Activated CD8-positive, alpha-beta memory T cell treated with anti-CD3 and anti-CD28 coated beads for 36 hours (primary cell): ENCODE data around the gene ARHGAP28. TPM values are rescaled to one million over a fixed set of nuclear protein-coding genes. Genes with fewer than 3 reads are reported as not detected.

Source experiments
- CTCF ChIA-PET: fragments of 350-600 bp; sonication (Branson Sonifier 250); formaldehyde crosslinking; loops from one replicate; lab custom pipeline; 2021; ENCODE audit warnings: antibody characterized with exemption; lab: Charles Lee
- POLR2A ChIA-PET: fragments of 350-600 bp; sonication (Branson Sonifier 250); formaldehyde crosslinking; loops from one replicate; lab custom pipeline; 2021; ENCODE audit warnings: antibody characterized with exemption; lab: Charles Lee
- total RNA-seq, 2 experiments: library from RNA; stranded (reverse); gene quantifications; one replicate each; pipeline ENCODE4 v1.2.3, GENCODE V29; 2021

ARHGAP28 gene
- total RNA-seq, 2 experiments from 2014 or later: not detected

DNA sequence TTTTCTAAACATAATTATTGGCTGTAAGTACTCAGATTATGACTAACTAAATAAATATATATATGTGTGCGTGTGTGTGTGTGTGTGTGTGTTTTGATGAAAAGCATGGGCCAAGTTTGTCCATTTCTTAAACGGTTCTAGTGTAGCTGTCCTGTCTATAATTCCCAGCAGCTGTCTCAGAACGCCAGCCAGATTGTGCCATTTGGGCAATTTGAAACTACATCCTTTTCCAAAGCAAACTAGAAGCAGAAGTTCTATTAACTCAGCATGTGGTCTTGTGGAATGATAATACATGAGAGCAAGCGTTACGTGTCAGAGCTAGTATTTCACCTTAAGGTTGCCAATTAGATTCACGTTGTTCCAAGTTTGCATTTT, 1.7 kb downstream of the ARHGAP28 start:
- ChIA-PET CTCF (no interaction called here), POLR2A (no interaction called here)

DNA sequence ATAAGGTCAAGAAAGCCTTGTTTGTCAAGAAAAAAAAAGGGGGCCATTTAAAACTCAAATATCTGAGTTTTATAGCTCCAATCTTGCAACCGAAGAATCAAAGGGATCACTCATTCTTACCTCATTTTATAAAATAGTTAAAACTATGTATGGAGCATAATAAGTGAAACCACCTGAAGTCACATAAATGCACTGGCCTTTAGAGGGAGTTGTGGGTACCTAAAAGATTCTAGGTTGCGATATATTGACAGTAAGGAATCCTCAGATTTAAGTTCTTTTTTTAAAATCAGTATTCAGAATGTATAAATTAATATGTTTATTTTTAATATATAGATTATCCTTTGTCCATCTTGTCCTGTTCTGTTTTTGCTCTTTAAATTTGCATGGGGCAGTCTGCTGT, 3.4 kb downstream of the ARHGAP28 start:
- ChIA-PET CTCF (no interaction called here), POLR2A (no interaction called here)

DNA sequence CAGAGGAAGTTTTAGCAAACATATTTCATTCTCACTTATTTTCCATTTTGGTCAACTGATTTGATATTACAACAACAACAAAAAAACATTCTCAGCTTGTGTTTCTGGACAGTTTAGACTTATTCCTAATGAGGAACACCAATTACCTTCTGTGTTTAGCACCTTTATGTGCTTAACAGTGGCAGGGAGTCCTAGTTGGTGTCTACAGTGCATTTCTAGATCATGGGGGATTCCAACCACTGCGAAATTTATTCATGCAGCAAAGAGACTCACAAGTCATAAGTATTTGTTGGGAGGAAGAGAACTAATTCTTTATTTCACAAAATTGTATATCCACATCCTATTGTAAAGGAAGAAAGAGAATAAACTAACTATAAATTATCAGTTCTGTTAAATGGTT, 4.2 kb downstream of the ARHGAP28 start:
- ChIA-PET CTCF (no interaction called here), POLR2A (no interaction called here)

DNA sequence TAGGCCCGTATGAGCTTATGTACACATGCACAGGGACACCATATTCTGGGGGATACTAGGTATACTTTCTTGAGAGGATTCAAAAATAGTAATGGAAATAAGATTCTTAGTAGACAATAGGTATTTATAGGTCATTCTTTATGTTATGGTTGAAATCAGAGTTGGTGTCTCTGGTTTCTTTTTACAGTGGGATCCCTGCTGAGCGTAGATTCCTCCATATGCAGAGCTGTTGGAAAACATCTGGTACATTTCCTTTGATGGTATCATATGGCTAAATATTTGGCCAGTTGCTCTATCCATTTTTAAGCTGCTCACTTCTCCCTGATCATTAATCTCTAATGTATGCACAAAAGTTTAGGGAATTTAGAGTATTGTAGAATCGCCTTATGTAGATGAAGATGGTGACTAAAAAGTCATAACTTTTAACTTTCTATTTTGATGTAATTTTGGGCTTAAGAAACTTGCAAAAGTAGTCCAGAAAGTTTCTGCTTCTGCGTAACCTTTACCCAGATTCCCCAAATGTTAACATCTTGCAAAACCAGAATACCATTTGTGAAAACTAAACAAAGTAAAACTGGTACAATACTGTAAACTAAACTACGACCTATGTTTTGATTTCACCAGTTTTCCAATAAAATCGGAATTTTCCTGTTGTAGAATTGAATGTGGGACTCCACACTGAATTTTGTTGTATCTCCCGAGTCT, 5.4 kb downstream of the ARHGAP28 start:
- CTCF ChIA-PET: no interaction called here
- POLR2A ChIA-PET: no interaction called here

DNA sequence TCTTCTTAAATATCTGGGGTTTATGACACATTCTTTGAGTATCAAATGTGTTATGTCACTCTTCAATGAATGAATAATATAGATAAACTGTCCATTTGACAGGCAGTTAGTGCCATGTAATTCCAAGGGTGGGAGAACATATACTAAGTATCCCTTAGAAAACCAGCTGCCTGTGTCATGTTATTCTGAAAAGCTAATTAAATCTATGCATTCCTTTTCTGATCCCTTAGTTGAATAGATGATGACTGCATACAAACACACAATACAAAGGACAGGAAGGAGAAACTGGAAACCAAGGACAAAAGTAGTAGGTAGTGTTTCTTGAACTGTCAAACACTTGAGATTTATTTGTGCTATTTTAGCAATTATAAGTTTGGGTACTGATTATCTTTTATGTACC, 8.3 kb downstream of the ARHGAP28 start:
- ChIA-PET POLR2A (no interaction called here), CTCF (no interaction called here)

DNA sequence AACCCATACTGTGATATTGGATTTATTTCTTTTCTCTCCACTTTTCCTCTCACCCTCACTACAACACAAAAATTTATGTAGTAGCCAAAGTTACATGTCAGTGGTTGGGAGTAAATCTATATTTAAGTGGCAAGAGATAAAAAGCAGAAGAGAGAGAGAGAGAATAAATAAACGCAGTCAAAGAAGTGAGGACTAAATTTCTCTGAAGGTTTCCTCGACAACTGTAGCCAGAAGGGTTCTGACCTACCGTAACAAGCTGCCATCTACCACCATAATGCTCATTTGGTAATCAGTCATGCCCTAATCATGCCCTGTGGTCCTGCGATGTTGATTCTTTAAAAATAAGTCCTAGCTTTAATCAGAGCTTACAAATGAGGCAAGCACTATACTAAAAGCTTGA, 9.1 kb downstream of the ARHGAP28 start:
- ChIA-PET POLR2A (no interaction called here), CTCF (no interaction called here)

DNA sequence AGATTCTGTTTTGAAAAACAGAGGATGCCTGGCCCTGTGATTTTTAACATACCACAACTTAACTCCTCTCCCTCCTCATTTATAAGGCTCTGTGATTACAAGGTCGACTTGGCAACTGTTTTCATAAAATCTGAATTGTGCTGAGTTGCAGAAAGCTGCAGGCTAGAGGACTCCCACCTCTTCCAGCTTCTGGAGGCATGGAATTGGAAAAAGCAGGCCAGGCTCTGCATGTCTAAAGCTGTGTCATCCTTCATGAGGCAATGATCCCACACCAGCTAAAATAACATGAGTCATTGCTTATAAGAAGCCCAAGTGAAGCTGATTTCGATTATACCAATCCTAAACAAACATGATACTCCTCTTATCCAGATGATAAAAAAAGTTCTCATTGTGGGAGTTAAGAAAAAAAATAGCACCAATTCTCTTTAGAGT, 11.7 kb downstream of the ARHGAP28 start:
- POLR2A ChIA-PET: no interaction called here

DNA sequence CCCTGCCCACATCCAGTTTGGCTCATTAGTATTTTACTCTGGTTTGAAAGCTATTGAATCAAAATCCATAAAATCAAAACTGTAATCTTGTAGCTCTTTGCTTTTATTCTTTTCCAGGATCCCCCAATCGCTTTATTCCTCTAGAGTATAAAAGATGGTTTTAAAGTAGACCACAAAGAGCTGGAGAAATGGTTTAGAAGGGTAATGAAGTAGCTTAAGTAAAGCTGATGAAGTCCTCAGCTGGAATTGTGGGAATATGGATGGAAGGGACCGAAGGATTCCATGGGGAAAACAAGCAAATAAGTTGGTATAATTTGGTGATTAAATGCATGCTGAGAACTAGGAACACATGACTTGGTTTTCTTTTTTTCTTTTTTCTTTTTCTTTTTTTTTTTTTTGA, 12.3 kb downstream of the ARHGAP28 start:
- ChIA-PET POLR2A (no interaction called here), CTCF (no interaction called here)

More for the DNA sequence above, 11.7 kb downstream of the ARHGAP28 start:
- CTCF ChIA-PET: no interaction called here

DNA sequence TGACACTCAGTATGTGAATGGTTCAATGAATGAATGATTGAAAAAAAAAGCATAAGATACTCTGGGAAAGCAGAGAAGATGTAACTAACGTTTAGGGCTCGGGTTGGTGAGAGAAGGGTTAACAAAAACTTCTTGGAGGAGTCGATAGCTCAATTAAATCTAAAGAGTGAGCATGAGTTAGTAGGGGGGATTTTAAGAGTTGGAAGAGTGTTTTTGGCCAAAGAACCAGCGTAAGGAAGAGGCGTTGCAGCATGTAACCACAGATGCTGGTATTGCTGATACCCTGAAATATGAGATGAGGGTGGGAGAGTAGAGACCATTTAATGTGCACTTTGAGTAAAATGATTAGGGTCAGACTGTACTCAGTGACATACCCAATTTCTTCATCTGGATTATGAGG, 14.5 kb downstream of the ARHGAP28 start:
- ChIA-PET CTCF (no interaction called here), POLR2A (no interaction called here)

DNA sequence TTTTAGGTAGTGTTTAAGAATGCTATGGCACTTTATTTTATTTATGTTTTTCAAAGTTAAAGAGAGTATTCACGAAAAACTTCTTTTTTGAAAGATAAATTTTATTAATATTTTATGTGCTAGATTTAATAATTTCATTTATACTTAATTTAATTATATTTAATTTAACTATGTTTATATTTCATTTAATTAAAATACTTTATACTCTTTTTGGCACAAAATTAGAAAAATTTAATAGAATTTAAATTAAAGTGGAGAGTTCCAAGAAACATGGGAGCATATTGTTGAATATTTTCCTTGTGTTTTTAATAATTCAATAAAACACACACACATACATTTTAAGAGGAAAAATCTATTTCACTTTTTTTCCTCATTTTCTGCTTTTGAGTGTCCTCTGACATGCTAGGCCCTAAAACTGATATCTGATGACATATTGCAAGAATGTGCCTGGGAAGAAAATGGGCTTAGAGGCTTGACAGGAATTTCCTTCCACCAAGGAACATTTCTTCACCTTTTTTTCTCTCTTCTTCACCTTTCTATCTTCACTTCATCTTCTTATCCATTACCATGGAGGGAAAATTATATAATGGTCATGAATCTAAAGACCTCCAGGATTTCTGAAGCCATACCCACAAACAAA, 15.4 kb downstream of the ARHGAP28 start:
- CTCF ChIA-PET: no interaction called here
- POLR2A ChIA-PET: no interaction called here

DNA sequence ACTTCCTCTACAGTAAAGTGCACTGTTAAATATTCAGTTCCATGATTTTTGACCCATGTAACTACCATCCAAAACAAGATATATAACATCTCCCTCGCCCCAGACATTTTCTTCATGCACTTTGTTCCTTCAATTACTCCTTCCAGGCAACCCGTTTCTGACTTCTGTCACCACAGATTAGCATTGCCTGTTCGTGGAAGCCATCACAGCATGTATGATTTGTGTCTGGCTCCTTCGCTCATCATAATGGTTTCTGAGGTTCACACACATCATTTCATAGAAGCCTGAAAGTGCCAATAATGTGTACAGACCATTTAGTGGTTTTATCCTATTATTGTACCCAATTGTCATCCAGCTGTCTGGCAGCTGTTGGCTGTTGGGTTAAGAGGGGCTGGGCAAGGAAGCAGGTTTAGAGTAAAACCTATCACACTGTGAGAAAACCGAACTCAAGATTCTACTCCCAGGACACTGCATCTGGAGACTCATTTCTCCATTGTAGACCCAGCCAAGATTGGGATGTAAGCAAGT, 16.1 kb downstream of the ARHGAP28 start:
- ChIA-PET POLR2A (no interaction called here), CTCF (no interaction called here)

DNA sequence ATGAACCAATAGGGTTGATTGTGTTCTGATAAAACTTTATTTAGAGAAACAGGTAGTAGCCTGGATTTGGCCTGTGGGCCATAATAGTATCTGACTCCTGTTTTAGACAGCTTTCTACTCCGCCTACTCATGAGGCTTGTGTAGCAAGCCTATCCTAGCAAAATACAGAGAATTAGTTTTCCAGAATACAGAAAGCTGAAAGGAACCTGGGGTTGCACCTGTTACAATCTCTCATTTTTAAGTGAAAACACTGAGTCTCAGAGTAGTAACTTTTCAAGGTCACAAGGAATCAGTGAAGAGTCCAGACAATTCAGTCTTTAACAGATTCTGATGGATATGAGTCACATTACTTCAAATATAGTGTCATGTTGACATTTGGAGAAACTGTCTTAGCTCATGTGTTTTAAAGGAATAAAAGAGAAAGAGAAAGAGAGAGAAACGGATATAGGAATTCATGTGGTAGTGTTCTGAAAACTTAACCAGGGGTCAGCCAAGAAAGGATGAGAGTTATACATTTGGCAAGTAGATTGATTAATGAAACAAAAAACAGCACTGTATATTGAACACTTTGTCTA, 17.0 kb downstream of the ARHGAP28 start:
- CTCF ChIA-PET: no interaction called here
- POLR2A ChIA-PET: no interaction called here

DNA sequence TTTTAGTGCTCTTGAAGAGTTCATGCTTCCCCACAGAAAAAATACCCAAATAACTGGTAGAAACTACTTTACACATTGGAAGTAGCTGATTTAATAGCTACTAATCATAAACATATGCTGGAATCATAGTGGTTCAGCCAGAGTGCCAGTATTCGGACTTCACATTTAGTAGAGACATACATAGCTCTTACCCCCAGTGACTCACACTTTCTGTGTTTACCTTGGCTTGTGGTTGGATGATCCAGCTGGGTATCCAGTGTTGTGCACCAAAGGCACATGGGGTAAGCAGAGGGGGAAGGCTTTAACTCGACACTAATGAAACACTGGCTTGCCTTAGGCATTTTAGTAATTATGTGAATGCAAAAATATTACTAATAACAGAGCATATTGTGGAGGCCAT, 18.1 kb downstream of the ARHGAP28 start:
- CTCF ChIA-PET: no interaction called here
- POLR2A ChIA-PET: no interaction called here

DNA sequence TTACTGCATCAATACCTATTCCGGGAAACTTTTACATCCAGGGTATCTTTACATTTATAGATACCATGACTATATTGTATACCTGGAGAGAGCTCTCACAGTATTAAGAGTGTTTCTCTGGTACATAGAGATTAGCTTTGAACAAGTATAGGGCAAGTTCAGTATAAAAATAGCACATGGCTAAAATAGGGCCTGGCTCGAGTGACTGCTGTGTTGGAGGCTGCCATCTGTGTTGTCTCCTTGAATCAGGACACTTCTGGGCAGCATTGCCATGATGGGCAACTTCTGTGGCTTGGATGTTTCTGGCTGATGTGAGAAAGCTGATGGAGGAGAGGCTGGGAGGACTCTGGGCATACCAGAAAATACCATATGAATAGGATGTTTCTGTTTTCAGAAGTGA, 18.7 kb downstream of the ARHGAP28 start:
- ChIA-PET CTCF (no interaction called here), POLR2A (no interaction called here)

DNA sequence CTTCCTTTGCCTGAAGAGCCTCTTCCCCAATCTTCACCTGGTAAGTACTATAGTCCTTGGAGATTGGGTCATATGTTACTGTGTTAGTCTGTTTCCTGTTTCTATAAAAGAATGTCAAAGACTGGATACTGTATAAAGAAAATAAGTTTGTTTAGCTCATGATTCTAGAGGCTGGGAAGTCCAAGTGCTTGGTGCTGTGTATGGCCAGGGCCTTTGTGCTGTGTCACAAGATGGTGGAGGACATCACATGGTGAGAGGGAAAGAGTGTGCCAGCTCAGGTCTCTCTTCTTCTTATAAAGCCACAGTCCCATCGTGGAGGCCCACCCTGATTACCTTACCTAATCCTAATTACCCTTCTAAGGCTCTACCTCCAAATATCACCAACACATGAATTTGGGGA, 20.9 kb downstream of the ARHGAP28 start:
- POLR2A ChIA-PET: no interaction called here
- CTCF ChIA-PET: no interaction called here

DNA sequence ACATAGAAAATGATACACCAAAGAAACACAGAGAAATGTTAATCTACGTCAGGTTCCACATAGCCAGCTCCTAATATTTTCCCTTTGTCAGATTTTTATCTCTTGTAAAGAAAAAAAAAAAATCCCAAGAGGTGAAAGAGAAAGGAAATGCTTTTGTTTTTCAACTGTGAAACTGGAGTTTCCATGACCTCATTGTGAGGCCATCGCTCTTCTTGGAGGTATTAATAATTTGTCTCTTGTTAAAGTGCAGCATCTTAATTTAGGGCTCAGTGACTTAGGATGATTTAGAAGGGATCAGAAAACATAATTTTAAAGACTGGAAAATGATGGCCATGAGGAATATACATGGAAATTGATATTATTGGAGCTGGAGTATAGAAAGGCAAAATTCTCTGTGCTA, 21.7 kb downstream of the ARHGAP28 start:
- ChIA-PET POLR2A (no interaction called here), CTCF (no interaction called here)

DNA sequence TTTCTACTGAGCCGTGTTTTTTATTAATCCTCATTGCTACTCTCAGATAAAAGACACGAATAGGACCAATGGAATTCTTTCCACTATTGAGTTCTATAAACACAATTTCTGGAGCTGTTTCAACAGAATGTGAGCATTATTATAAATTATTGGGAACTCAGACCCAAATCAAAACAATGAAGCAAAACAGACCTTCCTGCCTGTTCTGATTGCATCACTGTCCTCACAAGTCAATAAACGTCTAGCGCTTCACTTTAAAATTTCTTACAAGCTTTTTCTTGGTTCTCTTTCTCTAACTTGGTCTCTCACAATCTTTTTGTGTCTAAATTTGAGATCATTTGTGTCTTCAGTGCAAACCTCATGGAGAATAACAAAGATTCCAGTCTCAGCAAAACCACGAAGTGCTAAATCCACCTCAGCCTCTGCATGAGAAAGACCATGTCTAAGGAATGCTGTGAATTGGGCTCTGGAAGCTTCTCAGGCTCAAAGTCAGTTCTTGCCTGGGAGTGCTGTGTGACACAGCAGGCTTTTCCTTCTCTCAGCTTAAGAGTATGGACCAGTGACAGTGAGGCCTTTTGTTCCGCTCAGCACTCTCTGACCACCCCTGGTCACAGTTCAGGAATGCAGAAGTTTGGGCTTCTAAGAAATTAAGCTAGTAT, 22.8 kb downstream of the ARHGAP28 start:
- POLR2A ChIA-PET: no interaction called here

DNA sequence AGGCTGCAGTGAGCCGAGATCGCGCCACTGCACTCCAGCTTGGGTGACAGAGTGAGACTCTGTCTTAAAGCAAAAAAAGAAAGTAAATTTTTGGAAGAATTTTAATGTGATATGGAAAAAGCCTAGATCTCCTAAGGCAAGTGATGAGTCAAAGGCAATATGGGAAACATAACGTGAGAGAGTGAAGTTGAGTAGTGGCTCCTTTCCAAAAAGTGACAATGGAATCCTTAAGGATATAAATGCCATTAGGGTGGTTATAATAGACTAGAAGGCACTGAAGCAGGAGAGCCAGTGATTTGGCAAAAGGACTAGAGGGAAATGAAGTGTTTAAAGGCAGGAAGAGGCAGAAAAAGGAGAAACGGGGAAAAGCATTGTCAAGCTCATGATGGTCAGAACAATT, 25.6 kb downstream of the ARHGAP28 start:
- ChIA-PET POLR2A (no interaction called here), CTCF (no interaction called here)

More for the DNA sequence above, 22.8 kb downstream of the ARHGAP28 start:
- CTCF ChIA-PET: no interaction called here

DNA sequence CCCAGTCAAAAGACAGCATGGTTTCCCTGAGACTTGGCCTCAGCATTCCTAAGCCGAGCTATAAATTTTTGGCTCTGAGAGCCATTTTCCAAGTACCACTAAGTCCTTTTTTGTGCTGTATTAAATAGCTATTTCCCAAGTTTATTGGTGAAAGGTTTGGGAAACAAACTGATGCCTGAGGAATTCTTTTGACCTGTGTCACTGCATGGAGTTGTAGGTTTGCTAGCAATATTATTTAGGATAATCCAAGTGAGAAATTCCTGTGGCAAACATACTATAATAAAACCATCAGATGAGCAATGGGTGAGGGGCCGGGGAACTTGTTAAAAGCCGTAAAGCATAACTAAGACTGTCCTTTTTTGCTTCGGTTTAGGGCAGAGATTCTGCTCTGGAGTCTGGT, 28.4 kb downstream of the ARHGAP28 start:
- POLR2A ChIA-PET: no interaction called here
- CTCF ChIA-PET: no interaction called here

DNA sequence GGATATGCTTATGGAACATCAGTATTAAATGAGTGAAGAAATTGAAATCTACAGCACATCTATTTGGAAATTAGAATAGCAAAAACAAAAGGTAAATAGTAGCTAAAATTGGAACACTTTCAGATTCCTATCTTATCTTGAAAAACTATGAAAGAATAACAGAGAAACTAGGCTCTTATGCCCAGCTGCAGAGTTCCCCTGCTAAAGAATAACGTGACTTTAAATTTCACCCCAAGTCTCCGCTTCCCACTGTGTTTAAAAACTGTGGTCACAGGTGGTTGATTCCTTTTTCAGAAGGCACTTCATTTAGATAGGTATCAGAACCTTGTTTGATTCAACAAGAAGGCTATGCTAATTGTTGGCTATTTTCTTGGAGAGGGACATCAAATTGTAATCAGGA, 30.1 kb downstream of the ARHGAP28 start:
- POLR2A ChIA-PET: no interaction called here
- CTCF ChIA-PET: no interaction called here

DNA sequence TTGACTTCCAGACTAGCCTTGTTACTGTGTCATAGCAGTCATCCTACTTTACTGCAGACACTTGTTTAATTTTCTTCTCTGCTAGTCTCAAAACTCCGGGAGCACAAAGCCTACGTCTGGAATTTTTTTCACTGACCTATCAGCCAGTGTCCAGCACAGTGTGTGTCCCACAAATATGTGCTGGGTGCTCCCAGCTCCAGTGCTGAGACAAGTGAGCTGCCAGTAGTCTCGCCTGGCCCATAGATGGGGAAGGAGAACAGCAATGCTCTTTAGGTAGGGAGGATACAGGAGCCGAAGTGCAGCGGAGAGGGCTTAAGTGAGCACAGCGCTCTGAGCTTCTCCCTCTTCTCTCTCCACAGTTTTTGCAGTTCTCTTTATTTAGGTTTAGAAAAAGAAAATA, 34.0 kb downstream of the ARHGAP28 start:
- POLR2A ChIA-PET: no interaction called here
- CTCF ChIA-PET: no interaction called here
